ENCODE data around the gene THAP10. TPM values are rescaled to one million over a fixed set of nuclear protein-coding genes. Genes with fewer than 3 reads are reported as not detected.

THAP10 gene
- 1.1 and 1.3 TPM in 2 replicates for total RNA-seq

DNA sequence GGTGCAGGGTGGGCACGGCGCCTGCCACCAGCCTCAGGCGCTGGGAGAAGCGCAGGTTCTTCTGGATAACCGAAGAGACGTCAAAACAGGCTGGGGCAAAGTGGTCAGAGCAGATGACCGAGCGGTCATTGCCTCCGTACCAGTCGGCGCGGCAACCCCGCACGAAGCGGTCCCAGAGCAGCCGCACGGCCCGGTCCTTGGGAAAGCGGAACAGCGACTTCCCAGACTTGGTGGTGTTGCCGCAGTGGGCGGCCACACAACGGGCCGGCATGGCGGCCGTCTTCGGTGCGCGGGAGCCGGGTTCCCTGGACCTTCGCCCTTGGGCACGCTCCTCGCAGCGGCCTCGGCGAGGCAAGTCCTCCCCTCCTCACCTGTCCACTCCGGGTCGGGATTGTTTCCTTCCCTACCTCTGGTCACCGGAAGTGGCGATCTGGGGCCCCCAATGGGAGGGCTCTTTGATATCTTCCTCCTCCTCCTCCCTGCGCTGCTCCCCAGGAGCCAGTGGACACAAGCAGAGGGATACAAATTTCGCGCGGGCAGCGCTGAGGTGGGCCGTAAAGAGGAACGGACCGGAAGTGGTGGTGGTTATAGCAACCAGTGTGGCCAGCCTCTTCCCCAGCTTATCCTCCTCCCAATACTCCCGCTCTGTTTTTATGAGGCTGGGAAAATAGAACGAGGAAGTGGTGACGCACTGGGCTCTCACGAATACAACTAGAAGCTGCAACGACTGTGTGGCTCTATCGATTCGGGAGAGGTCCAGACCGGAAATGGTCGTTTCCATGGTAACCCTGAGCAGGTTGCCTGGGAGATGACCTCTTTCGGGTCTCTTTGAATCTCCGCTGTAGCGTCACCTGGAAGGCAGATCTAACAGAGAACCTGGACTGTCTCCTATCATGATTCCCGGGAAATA, at the start of gene THAP10, which contains the start of gene LRRC49:
TSS of gene THAP10 (minus strand) at position 432 of the 910 bp plus-strand sequence. CDS start at position 271, 161 bp downstream.
TSS of gene LRRC49 (plus strand) at position 825 of the 910 bp plus-strand sequence. CDS start at position 894, 69 bp downstream.

DNA sequence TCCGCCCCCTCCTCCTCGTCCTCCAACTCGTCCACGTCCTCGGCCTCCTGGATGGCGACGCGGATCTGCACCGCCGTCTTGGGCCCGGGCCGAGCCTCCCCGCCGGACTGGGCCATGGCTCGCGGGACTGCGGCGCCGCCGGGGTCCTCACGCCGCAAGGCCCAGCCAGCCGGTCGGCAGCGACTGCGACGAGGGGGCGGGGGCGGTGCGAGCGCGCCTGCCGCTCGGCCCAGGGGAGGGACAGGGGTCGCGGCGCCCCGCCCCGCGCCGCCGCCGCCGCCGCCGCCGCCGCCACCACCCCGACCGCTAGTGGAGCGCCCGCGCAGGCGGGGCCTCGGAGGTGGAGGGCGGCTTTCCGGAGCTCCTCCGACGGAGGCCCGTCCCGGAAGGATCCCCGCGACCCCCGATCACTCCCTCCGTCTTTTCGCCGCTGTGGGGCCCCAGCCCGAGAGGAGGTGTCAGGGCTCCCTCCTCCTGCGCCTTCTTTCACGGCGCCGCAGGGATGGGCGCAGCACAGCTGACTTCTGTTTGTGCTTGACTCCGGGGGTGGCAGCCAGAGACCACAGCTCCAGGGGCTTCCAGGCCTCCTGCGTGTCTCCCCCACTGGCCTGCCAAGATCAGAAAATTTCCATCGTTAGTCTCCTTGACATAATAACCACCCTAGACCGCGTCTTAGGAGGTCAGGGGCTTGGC, 38.1 kb downstream of the THAP10 start, which contains the start of gene LARP6:
TSS of gene LARP6 (minus strand) at position 185 of the 693 bp plus-strand sequence. CDS start at position 116, 69 bp downstream.

Other genes starting within 250 kb of the THAP10 start
- 105 and 120 TPM in 2 replicates for gene UACA, start 128.9 kb downstream of the THAP10 start, total RNA-seq
- gene LARP6, start 38.3 kb downstream of the THAP10 start, total RNA-seq: 10.9 and 13.0 TPM in 2 replicates
- 4.3 and 6.3 TPM in 2 replicates for gene LRRC49, start 393 bp upstream of the THAP10 start, total RNA-seq
- 20.1 and 41.1 TPM in 2 replicates for gene THSD4, start 223.0 kb upstream of the THAP10 start, total RNA-seq

All from endothelial cell of coronary artery (primary cell).